NCI-H1048 (cell line): Measurements from ENCODE around the gene TMEM178B.
"Not testable (repeated sequence)": the region's sequence is repeated elsewhere in the genome, so short reads cannot be mapped to it uniquely, and the experiment has no call there.

ENCODE experiments used
- DNase-seq: peaks from one replicate; lab custom pipeline; 2025; lab: John Stamatoyannopoulos, UW

TMEM178B gene

DNA sequence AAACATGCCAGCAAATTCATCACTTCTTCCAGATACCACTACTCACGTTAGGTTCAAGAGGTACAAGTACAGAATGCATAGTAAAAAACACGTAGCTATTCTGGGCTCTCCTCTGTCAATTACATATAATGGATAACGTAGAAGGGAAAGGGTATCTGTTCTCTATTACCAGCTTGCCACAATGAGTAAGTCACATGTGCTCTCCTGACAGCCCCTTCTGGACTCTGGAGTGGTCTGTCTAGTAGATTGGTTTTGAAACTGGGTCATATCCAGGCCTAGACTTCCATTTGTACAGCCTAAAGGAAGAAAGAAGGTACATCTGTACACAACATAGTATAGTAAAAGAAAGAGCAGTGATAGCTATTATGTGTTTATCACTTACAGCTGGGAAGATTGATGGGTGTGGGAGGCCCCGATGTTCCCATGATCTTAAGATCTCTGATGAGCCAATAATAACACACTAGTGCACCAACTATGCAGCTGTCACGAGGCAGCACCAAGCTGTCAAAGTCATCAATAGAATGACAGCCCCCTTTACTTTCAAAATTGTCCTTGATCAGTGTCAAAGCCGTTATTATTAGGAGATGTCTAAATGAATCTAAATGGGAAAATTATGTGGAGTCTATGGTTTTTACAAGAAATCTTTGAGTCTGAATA lies 315.4 kb downstream of the TMEM178B start:
- no peak for DNase-seq

DNA sequence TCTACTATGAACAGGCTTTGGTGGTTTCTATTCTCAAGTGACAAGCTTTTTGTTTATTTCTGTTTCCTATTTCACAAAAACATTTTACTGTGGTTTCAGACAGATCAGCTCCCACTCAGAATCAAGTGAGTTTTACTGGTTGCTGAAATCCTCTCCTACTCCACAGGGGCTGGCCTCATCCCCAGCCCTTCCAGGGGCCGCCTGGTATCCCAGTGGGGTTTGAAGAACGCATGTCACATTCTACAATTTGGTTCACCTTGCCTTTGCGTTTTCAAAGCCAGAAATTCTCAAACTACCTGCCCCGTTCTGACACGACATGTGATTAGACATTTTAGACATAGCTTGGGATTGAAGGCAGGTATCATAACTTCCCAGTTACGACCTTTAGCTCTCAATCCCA lies 316.5 kb downstream of the TMEM178B start:
- no peak for DNase-seq

DNA sequence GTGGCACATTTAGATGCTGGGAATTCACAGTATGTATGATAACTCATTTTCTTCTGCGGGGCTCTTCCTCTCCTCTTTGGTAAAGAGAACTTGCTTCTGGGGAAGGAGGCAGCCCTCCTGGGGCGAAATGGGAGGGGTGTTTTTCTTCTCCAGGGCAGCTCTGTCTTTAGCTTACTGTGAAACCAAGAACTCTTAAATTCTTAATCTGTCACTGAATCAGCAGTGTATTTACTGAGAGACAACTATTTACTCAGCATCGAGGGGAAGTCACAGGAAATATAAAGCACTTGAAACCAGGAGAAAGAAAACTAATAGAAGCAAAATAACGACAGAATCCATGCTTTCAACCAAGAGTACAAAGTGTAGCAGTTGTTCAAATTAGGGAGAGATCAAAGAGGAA lies 319.2 kb downstream of the TMEM178B start:
- no peak for DNase-seq

DNA sequence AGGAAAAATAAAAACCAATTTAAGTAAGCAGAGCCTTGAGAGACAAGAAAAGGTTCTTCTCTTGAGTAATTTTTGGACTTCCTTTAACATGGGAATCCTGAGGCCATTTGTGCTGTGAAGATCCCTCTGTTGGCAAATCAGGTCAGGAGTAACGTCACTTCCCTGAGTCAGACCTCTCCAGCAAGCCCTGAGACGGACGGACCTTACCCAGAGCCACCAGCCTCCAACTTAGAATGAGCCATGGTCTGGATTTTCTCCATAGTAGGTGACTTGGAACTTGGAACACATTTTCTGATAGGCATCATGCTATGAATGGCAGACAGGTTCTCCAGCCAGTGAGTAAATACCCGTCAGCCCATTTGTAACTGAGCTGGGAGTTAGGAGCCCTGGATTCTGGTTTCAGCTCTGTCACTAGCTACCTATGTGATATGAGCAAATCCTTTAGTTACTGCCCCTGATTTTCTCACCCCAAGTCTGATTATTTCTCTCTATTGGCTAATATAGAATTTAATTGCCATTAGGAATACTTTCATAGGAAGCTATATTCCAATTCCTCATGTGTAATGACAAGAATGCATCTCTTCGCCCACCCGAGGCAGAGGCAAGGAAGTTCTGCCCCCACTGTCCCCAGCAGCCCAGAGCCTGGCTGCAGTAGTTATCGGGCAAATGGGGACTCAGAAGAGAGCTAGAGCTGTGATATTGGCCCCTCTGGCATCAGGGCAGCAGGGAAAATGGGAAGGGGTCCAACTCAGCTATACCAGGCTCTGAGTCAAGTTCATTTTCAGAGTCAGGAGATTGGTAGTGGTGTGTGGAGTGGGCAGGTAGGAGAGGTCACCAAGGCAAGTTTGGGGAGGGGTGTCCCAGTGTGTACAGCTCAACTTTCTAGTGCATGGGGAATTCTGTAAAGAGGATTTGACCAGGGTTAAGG lies 323.6 kb downstream of the TMEM178B start:
- no peak for DNase-seq

DNA sequence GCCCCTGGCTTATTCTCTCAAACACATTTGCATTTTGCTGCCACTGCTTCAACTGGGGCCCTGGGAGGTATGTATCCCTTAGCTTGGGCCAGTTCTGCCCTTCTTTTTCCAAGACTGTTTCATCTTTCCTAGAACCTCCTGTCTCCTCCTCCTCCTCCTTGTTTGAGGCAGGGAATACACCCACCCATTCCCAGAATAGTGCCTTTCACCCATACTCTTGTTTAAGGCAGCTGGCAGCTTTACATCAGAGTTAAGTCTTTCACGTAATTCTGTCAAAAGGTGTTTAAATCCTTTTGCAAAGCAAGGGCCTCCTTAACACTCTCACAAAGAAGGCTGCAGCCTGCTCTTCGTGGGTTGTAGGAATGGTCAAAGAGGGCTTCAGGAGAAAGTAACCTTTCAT lies 326.5 kb downstream of the TMEM178B start:
- no peak for DNase-seq

DNA sequence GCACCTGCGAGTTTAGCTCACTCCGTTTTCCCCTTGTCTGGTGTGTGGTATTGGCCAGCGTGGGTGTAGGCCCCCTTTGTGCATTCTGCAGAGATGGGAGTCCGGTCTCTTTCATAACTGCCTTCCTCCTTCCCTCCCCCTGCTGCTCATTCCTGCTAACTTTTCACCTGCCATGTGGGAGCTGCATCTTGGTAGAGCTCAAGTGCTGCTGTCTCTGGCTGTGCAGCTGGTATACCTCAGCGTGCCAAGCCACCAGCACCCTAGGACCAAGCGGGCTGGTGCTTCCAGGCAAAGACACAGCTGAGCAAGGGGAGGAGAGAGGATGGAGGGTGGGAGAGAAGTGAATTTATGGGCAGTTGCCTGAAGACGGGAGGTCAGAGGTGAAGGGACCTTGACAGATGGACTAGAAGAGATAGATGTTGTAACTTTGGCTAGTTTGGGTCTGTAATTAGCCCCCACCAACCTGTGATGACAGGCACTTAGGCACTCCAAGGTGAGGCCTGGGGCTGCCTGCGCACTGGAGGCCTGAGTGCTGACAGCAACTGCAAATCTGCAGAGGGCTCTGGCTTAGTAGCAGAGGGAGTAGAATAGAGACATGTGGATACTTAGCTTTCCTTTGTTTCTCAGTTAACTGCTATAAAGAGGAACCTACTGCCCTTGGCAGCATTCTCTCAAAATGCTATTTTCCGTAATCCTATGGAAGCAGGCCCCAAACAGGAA lies 328.6 kb downstream of the TMEM178B start:
- no peak for DNase-seq

DNA sequence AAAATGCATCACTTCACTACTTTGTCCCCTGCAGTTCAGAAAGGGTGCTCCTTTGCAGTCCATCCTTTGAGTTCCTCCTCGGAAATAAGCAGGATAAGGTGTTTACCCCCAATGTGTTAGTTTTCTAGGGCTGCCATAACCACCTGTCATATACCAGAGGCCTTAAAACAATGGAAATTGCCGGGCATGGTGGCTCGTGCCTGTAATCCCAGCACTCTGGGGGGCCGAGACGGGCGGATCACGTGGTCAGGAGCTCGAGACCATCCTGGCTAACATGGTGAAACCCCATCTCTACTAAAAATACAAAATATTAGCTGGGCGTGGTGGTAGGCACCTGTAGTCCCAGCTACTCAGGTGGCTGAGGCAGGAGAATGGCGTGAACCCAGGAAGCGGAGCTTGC lies 330.0 kb downstream of the TMEM178B start:
- DNase-seq, result not testable (repeated sequence)

DNA sequence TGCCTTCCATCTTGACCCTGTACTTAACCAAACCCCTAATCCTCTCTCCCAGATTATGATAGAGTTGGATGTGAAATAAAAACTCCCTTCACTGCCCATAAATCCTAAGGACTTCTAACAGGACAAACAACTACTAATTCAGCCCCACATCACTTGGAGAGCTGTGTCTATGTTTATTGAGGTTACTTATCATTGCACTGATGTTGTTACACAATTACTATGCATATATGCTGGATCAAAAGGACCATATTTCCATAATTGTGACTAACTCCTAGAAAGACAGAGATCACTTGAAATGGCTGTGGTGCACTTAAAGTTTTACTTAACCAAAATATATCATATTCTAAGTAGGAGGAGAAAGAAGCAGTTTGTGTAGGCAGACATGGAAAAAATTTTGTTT lies 332.5 kb downstream of the TMEM178B start:
- no peak for DNase-seq

DNA sequence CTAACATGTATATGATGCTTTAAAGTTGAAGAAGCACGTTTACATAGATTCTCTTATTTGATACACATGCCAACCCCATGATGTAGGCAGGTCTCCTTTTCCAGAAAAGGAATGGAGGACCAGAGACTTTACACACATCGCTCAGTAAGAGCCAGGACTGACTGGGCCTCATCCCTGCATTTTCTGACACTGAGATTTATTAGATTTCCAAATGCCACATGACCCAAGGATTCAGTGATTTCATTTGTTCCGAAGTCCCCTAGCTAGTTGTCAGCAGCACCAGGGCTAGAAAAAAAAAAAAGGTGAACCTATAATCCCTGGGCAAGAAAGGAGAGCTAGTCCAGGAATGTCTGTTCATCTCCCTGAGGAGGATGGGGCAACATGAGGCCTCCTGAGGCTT lies 334.0 kb downstream of the TMEM178B start:
- no peak for DNase-seq

DNA sequence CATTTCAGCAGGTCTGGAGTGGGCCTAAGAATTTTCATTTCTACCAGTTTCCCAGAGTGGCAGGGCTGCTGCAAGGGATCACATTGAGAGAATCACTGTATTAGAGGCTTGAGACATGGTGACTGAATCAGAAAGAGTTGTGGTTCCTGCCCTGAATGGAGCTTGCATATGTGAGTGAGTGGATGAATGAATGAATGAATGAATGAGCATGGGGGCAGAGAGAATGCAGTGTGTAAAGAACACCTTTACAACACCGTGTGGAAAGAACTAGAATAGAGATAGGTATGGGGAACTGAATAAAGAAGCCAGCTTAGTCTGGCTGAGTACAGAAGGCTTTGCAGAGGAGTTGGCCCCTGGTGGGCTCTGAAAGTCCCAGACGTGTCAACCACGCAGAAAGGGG lies 334.6 kb downstream of the TMEM178B start:
- DNase-seq, result no peak

DNA sequence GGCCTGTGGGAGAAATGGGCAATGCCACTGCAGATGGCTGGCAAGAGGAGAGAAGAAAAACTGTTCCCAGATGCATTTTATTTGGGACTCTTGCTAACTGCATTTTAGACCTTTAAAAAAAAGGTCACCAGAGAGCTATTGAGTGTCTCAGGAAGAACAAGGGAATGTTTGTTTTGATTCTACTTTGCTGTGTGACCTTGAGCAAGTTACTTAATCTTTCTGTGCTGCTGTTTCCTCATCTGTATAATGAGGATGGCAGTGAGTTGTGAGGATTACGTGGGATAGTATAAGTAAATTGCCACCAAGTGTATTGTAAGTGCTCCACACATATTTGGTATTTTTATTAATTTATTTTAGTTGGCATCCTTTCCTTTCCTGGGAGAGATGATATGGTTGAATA lies 335.4 kb downstream of the TMEM178B start:
- no peak for DNase-seq

DNA sequence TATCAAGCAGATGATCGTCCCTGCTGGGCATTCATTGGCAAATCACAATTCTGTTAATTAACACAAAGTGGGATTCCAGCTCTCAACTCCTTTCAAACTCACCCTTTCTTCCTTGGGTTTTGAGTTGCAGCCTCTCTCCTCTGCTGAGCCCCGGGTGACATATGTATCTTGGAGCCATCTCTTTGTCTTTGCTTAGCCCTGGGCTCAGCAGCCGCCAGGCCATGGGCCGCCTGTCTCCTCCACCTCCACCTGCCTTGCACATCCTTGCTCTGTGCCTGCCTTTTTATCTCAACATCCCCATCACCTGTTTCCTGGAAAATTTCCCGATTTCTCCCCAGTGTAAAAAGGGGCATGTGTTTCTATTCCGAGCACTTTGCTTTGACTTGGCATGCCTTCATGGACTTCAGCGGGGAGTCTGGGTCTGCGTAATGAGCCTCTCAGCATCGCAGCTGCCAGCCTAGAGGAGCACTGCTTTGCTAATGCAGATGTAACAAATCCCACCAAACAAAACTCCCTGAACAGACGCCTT lies 336.0 kb downstream of the TMEM178B start:
- no peak for DNase-seq

DNA sequence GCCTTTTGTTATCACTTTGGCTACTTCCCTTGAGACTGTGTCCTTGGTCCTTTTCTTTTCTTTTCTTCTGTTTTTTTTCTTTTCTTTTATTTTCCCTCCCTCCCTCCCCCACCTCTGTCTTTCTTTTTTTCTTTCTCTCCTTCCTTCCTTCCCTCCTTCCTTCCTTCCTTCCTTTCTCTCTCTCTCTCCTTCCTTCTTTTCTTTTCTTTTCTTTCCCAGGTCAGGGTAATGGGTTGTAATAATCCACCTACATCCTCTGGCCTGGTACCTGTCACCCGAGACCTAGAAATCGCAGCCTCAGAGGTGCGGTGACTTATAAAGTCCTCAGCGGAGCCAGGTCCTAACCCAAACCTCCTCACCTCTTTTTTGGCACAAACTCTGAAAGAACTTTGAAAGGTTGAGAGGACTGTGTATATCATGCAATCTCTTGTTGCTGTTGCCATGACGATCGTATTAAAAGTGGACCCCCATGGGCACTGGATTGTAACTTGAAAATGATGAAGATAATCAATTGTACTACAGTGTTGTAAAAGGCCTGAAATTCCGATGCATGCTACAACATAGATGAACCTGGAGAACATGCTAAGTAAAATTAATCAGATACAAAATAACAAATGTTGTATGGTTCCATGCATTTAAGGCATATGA lies 336.6 kb downstream of the TMEM178B start:
- no peak for DNase-seq

DNA sequence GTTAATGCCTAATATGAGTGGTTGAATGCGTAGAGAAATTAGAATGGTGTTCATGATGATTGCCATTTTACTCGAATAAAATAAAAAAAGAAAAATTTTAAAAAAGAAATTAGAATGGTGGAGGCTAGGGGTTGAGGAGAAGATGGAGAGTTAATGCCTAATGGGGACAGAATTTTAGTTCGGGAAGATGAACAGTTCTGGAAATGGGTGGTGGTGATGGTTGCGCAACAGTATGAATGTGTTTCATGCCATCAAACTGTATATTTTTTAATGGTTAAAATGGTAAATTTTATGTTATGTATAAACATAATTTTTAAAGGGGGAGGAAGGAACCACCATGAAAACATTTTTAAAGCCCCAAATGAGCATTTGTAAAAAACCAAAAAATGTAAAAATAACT lies 337.3 kb downstream of the TMEM178B start:
- no peak for DNase-seq

DNA sequence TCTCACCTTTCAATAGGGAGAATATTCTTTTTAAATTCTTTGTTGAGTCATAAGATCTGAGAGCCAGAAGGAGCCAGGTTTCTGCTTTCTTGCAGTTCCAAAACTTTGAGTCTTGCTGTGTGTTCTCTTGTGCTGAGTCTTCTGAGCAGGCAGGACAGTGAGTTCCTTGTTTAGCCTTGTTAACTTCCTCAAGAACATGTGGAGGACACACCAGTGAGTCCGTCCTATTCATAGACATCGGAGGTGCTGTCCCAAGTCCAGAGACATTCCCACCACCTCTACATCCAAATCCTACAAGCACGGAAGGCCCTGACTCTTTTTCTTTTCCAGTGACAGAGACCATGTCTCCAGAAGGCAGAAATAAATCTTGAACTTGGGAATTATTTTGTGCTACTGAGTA lies 342.1 kb downstream of the TMEM178B start:
- no peak for DNase-seq

DNA sequence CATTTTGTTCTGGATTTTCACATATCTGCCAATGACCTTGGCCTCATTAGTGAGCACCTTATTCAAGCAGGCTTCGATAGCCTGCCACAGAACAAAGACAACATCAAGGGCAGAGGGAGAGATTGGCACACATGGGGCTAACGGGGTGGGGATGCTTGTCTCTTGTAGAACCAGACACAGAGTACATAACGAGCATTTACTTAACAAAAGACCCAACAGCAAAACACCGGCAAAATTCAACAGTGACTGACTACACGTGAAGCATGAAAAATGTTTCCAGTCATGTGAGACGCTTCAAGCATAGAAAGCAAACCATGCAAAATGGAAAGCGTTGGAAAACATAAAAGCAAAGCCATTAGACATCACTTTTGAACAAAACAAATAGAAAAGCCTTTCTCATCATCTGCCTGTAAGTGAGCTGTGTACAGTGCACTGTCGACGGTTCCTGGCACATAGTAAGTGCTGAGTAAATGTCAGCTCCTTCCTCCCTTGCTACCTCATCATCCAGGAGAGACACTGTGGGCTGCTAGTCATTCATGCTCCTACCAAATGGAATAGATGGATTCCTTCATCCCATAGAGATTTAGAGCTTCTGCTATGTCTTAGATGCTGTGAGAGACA lies 342.9 kb downstream of the TMEM178B start:
- no peak for DNase-seq

DNA sequence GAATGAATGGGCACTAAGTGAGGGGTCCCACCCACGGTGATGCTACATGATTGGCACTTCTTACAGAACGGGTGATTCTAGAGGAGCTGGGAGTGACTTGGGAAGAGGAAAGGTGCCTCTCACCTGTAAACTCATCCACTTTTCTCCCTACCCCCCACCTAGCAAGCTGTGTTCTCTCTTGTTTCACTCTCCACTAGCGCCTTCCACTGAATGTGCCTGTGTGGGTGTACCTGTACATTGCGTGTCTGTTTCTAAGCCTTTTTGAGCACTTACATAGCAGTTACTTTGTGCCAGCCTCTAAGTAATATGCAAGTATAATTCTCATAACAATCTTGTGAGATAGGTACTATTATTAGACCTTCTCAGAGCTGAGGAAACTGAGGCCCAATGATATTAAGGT lies 343.6 kb downstream of the TMEM178B start:
- DNase-seq, result no peak

DNA sequence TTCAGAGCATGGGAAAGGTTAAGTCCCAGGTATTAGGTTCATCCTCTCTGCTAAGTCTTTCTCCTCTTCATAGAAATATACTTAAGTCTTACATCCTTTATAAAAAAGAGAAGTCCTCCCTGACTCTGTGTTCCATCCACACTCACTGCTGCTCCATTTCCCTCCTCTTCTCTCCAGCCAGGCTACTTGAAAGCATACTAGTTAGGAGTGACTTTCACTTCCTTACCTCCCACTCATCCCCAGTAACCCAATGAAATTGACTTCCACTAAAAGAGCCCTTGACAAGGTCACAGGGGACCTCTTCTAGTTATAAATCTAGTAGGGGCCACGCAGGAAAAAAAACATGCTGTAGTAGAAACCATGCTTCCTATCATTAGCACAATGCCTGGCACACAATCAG lies 344.2 kb downstream of the TMEM178B start:
- no peak for DNase-seq

DNA sequence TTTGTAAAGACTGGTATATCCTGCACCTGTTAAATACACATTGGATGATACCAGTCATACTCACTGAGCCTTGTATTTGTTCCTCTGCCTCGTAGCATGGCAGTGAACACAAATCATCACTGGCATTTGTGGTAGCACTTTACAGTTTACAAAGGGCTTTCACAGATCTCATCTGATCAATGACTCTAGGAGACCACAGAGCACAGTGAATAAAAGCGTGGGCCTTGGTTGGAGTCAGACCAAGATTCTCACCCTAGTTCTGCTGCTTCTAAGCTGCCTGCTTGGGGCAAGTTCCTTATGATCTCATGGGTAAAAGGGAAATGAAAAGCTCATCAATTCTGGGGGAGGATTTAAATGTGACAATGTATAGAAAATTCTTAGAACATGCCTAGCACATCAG lies 347.4 kb downstream of the TMEM178B start:
- no peak for DNase-seq

DNA sequence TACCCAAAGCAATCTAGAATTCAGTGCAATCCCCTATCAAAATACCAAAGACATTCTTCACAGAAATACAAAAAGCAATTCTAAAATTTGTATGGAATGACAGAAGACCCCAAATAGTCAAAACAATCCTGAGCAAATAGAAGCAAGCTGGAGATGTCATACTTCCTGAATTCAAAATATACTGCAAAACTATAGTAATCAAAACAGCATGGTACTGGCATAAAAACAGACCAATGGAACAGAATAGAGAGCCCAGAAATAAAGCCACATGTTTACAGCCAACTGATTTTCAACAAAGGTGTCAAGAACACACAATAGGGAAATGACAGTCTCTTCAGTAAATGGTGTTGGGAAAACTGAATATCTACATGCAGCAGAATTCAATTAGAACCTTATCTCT lies 353.3 kb downstream of the TMEM178B start:
- no peak for DNase-seq

DNA sequence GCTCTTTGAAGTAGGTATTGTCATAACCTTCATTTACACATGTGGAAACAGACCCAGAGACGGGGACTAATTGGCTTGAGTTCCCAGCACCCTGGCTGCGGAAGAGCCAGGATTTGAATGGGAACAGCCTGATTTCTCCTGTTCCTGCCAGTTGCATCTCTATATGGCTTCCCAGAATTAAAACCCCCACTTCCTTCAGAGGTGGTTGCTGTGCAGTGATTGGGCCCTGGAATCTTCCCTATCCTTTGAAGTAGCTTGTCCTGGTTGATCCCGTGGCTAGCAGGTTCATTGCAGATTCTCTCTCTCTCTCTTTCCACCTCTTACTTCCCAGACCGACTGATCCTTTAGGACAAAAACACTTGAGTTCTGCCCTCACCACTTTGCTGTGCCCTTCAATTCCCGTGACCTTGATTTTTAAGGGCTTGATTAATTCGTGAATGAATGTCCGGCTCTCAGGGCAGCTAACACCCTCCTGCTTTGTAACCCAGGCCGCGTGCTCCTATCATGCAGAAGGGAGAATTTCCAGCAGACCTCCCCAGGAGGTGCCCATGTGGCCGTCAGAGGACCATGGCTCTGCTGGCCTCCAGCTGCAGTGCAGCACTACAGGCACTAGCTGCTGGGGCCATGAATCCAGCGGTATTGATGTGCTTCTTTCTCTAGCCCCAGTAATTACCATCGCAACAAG lies 356.7 kb downstream of the TMEM178B start:
- no peak for DNase-seq
